ENCODE measurements around the gene KIF23. TPM values are rescaled to one million over a fixed set of nuclear protein-coding genes. Genes with fewer than 3 reads are reported as not detected.

KIF23 gene
- 14.0 and 37.2 TPM in 2 replicates for total RNA-seq

GRCh38 chr15:69413822-69414700 lies at the start of gene KIF23:
Gene KIF23 (plus strand): TSS chr15:69414349. CDS start chr15:69414466, 117 bp downstream.

GRCh38 chr15:69452692-69453521 lies 38.8 kb downstream of the KIF23 start, which contains the start of gene RPLP1:
Gene RPLP1 (plus strand): TSS chr15:69452818. CDS start chr15:69452949, 131 bp downstream.

Small RNAs within 50 kb of the gene (small RNA-seq; reads per million reads assigned to genes)
- not detected for gene RF00012

Other genes with a start within 250 kb of the KIF23 start
- gene PAQR5, start 115.4 kb upstream of the KIF23 start, total RNA-seq: 0.67 TPM in 1 of 2 replicates, not detected in the other
- gene RPLP1, start 38.5 kb downstream of the KIF23 start, total RNA-seq: 113 and 115 TPM in 2 replicates

Measured in vein endothelial cell (primary cell).